Endothelial cell of umbilical vein (primary cell): ENCODE results near the gene NCAPG2.

Experiments
- CTCF ChIP-seq, 2 donors: IDR thresholded peaks; 1 replicate in 1 of 2; 2 replicates in 1 of 2; pipeline ENCODE4 v1.5.1; 2011; ENCODE audit warnings: low read length in 2 of 2, mild to moderate bottlenecking in 2 of 2, moderate library complexity in 2 of 2, control low read depth in 1 of 2, inconsistent platforms in 1 of 2, low read depth in 1 of 2; ENCODE audit not compliant: insufficient read depth in 1 of 2; ENCODE audit errors: extremely low read depth in 1 of 2
- EZH2 ChIP-seq: IDR thresholded peaks from 2 replicates; pipeline ENCODE4 v1.6.1; 2012; ENCODE audit warnings: borderline replicate concordance, low read depth, mild to moderate bottlenecking, moderate library complexity, low read length, inconsistent platforms; ENCODE audit not compliant: severe bottlenecking
- GATA2 ChIP-seq: IDR thresholded peaks from 2 replicates; pipeline ENCODE4 v1.7.0; 2011; ENCODE audit warnings: low read depth, mild to moderate bottlenecking, moderate library complexity, mixed read lengths, low read length; ENCODE audit not compliant: insufficient read length, insufficient read depth
- JUN ChIP-seq: IDR thresholded peaks from 2 replicates; pipeline ENCODE4 v1.6.1; 2011; ENCODE audit warnings: borderline replicate concordance, low read depth; ENCODE audit not compliant: insufficient read length, insufficient read depth
- MAX ChIP-seq: IDR thresholded peaks from 2 replicates; pipeline ENCODE4 v1.6.1; 2011; ENCODE audit not compliant: insufficient read depth, insufficient read length
- POLR2A ChIP-seq: IDR thresholded peaks from 2 replicates; pipeline ENCODE4 v1.6.1; 2012; ENCODE audit warnings: low read depth, mild to moderate bottlenecking, control low read depth, low read length
- POLR2AphosphoS5 ChIP-seq: IDR thresholded peaks from 2 replicates; pipeline ENCODE4 v1.6.1; 2012; ENCODE audit warnings: low read depth, mild to moderate bottlenecking, control low read depth, low read length, moderate library complexity; ENCODE audit not compliant: insufficient read depth

- TF ChIP-seq EZH2 (no peak), JUN (no peak), CTCF (IDR thresholded peaks at IDR 0.05; ENCODE audit: extremely low read depth in 1 of 2, insufficient read depth in 1 of 2, low read depth in 1 of 2, low read length in 2 of 2) (no peak), POLR2A (no peak), MAX (no peak), POLR2AphosphoS5 (no peak), GATA2 (no peak)
These were observed 71.3 kb downstream of the NCAPG2 start for GRCh38 chr7:158633055-158633956.
